ENCODE measurements around the gene KIAA0753.

KIAA0753 gene

DNA sequence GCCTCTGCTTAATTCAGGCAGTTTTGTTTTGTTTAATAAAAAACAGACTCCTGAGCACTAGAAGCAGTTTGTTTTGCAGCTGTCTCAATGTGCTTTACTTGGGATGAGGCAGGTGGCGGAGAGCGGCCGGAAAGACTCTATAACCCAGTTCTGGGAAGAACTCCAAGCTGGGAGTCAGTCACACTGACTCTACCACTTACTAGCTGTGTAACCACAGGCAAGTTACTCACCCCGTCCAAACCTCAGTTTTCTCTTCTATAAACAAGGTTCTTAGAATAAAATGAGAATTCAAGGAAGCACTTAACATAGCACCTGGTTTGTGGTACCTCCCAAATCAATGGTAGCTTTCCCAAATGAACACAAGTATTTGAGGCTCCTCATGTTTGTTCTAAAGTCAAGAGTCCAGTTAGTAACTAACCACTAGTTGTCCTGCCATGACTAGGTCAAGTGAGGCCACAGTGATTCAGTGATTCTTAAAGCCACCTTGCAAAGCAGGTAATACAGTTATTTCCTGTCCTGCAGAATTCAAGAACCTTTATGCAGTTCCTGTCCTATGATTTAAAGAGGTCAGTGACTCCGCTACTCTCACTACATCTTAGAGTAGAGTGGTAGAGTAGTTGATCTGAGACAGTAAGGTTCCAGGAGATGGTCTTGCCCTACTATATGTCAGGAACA lies 3.1 kb upstream of the KIAA0753 start:
- FAIRE-seq (no peak), DNase-seq (ENCODE audit: insufficient read length, low spot score) (no peak)
- TF ChIP-seq TAF1 (IDR thresholded peaks at IDR 0.05; ENCODE audit: low read depth, low read length) (no peak), PAX5 (IDR thresholded peaks at IDR 0.05; ENCODE audit: insufficient read depth, low read length, severe bottlenecking) (no peak), POU2F2 (IDR thresholded peaks at IDR 0.05; ENCODE audit: low read depth, low read length) (no peak), POLR2A (IDR thresholded peaks at IDR 0.05; ENCODE audit: low read depth, low read length) (peak; percentile 27; the same call in 1 of the 2 replicates), POLR2AphosphoS5 (IDR thresholded peaks at IDR 0.05; ENCODE audit: low read depth, low read length) (peak; percentile 54; the same call in 1 of the 2 replicates), SPI1 (IDR thresholded peaks at IDR 0.05; ENCODE audit: low read depth, low read length) (no peak)

DNA sequence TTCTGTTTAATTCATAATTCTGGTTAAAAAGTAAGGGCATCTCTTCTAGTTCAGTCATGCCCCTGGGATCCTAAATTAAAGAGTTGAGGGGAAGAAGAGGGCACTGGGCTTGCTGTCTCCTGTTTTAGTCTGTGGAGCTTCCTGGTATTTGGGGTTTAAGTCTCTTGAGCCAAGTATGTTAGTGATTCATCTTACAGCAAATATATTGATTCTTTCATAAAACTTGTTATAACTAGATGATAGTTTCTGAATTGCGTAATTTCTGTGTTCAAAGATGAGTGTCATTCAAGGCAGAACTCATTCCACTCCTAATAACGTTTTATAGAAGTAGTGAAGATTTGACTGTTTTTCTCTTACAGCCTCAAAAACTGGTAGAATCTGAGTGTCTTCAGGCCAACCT lies 2.1 kb upstream of the KIAA0753 start:
- no peak for DNase-seq (ENCODE audit: insufficient read length, low spot score)
- FAIRE-seq, result no peak
- TF ChIP-seq TAF1 (IDR thresholded peaks at IDR 0.05; ENCODE audit: low read depth, low read length) (no peak), POU2F2 (IDR thresholded peaks at IDR 0.05; ENCODE audit: low read depth, low read length) (no peak), PAX5 (IDR thresholded peaks at IDR 0.05; ENCODE audit: insufficient read depth, low read length, severe bottlenecking) (no peak), SPI1 (IDR thresholded peaks at IDR 0.05; ENCODE audit: low read depth, low read length) (no peak), POLR2A (IDR thresholded peaks at IDR 0.05; ENCODE audit: low read depth, low read length) (no peak), POLR2AphosphoS5 (IDR thresholded peaks at IDR 0.05; ENCODE audit: low read depth, low read length) (no peak)

DNA sequence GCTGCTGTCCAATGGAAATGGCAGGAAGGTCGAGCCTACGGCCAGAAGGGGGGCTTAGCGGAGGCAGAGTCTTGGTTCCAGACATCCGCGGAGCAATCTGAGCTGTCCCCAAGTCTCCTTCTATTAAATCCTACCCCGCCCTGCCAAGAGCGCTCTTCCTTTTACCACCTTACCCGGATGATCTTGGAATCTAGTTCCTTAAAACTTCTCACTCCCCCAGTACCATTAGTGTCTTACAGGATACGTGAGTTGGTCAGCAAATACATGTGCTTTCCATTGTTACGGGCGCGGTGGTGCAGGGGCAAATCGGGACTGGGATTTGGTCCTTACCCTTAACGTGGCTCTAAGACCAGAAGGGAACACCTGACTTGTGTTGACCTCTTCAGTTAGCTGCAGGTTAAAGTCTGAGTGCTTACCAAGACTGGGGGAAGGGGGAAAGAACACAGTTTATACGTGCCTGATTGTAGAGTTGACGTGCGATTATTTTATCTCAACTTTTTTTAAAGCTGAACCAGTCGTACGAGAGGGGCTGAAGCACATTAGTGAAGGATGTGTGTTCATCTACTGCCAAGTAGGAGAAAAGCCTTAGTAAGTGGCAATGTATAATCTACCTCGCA lies 844 bp upstream of the KIAA0753 start:
- FAIRE-seq (no peak), DNase-seq (ENCODE audit: insufficient read length, low spot score) (no peak)
- no peak for TF ChIP-seq SPI1 (IDR thresholded peaks at IDR 0.05; ENCODE audit: low read depth, low read length)

DNA sequence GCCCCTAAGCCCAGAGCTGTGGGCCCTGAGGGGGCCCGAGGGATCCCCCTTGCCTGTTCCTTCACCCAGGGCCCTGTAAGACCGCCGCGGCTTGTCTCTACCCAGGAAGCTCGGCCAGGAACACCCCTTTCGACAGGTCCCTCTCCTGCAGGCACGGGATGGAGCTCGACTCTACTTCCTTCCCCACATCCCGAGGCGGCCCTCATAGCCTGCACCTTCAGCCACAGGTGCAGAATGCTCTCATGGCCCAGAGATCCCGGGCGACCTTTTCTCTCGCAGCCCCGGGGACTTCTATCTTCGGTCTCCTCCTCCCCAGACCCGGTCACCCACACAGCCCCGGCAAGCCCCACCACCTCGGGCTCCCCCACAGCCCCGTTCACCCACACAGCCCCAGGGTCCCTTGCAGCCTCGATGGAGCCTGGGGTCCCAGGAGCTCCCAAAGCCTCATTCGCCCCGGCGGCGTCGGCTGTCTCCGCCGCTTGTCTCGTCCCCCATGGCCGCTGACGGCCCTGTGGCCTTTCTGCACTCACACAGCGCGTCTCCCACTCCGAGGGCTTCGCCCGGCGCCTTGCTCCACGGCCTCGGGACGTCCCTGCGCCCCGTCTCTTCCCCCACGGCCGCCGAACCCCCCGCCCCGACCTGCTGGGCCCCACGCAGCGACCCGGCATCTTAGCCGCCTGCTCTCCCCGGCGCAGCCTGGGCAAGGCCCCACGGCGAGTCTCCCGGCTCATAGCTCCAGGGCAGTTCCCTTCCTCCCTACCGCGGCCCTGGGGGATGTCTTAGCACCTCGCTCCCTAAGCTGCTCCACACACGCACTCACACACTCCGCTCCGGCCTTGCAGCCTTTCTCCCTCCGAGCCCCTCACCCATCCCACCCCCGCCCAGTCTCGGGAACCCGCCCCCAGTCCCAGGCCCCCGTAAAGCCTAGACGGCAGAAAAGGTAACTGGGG lies 650 bp downstream of the KIAA0753 start:
- no peak for DNase-seq (ENCODE audit: insufficient read length, low spot score)
- TF ChIP-seq POLR2AphosphoS5 (IDR thresholded peaks at IDR 0.05; ENCODE audit: low read depth, low read length) (no peak), TAF1 (IDR thresholded peaks at IDR 0.05; ENCODE audit: low read depth, low read length) (no peak), POLR2A (IDR thresholded peaks at IDR 0.05; ENCODE audit: low read depth, low read length) (no peak), PAX5 (IDR thresholded peaks at IDR 0.05; ENCODE audit: insufficient read depth, low read length, severe bottlenecking) (no peak), SPI1 (IDR thresholded peaks at IDR 0.05; ENCODE audit: low read depth, low read length) (no peak), POU2F2 (IDR thresholded peaks at IDR 0.05; ENCODE audit: low read depth, low read length) (no peak)
- peak; percentile 59 for FAIRE-seq

DNA sequence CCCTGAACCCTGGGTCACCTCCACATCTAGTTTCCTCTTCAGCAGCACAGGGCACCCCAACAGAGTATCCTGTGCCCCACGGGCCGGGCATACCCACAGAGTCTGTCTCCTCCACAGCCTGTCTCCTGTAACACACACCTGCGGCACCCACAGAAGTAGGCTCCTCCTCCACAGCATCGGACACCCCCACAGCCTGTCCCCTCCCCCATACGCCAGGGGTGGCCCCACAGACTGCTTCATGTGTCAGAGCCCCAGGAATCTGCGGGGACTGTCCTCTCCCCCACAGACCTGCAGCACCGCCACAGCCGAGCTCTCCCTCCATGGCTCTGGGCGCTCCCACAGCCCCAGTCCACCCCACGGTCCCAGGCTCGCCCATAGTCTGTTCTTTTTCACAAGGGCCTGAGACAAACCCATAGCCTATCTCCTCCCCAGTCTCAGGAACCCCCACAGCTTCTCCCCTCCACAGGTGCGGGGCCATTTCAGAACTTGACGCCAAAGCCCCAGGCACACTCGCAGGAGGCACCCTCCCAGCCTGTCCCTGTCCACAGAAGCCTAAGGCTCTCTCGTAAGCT lies 1.4 kb downstream of the KIAA0753 start:
- FAIRE-seq (no peak), DNase-seq (ENCODE audit: insufficient read length, low spot score) (no peak)
- no peak for TF ChIP-seq POLR2AphosphoS5 (IDR thresholded peaks at IDR 0.05; ENCODE audit: low read depth, low read length)
- no peak for TF ChIP-seq TAF1 (IDR thresholded peaks at IDR 0.05; ENCODE audit: low read depth, low read length)
- TF ChIP-seq POLR2A (IDR thresholded peaks at IDR 0.05; ENCODE audit: low read depth, low read length), result no peak
- TF ChIP-seq PAX5 (IDR thresholded peaks at IDR 0.05; ENCODE audit: insufficient read depth, low read length, severe bottlenecking), result no peak
- no peak for TF ChIP-seq POU2F2 (IDR thresholded peaks at IDR 0.05; ENCODE audit: low read depth, low read length)
- no peak for TF ChIP-seq SPI1 (IDR thresholded peaks at IDR 0.05; ENCODE audit: low read depth, low read length)

DNA sequence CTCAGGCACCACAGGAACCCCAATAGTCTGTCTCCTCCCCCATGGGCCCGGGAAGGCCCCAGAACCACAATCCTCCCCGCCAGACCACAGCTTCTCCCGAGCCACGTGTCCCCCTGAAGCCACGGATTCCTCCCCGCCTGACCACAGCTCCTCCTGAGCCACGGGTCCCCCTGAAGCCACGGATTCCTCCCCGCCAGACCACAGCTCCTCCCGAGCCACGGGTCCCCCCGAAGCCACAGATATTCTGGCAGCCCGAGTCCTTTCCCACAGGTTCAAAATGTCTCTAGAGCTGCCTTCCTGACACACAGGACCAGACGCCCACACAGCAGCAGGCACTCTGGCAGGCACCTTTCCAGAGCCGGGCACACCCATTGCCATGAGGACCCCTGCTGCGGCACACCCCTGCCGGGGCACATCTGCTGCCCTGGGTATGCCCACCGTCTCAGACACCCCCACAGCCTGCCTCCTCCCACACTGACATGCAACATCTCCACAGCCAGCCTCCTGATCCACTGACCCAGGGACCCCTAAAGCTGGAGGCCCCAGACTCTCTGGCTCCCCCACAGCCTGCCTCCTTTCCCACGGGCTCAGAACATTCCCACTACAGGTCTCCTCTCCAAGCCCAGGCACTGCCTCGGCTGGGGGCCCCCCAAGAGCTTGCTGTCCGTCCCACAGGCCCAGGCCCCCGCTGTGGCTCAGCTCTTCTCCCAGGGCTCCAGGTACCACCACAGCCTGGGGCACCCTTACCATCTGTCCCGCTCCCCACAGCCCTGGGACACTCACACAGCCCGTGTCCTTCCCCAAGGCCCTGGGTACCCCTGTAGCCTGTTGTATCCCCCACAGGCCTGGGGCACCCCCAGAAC lies 2.2 kb downstream of the KIAA0753 start:
- FAIRE-seq (no peak), DNase-seq (ENCODE audit: insufficient read length, low spot score) (no peak)
- TF ChIP-seq POLR2AphosphoS5 (IDR thresholded peaks at IDR 0.05; ENCODE audit: low read depth, low read length) (no peak), POLR2A (IDR thresholded peaks at IDR 0.05; ENCODE audit: low read depth, low read length) (no peak)

DNA sequence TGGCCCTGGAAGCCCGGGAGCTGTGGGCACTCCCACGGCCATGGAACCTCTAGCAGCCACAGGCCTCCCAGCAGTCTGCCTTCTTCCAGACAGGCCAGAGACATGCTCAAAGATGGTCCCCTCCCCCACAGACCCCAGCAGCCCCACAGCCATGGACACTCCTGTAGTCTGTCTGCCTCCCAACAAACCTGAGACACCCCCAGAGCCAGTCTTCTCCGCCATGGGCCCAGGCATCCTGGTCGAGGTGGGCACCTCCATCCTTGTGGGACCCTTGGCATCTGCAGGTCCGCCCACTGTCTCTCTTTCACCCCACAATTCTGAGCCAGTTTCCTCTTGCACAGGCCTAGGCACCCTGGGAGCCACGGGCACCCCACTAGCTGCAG lies 3.1 kb downstream of the KIAA0753 start:
- DNase-seq (ENCODE audit: insufficient read length, low spot score) (no peak), FAIRE-seq (no peak)
- TF ChIP-seq PAX5 (IDR thresholded peaks at IDR 0.05; ENCODE audit: insufficient read depth, low read length, severe bottlenecking), result no peak
- no peak for TF ChIP-seq SPI1 (IDR thresholded peaks at IDR 0.05; ENCODE audit: low read depth, low read length)
- no peak for TF ChIP-seq POLR2A (IDR thresholded peaks at IDR 0.05; ENCODE audit: low read depth, low read length)
- TF ChIP-seq POU2F2 (IDR thresholded peaks at IDR 0.05; ENCODE audit: low read depth, low read length), result no peak
- no peak for TF ChIP-seq POLR2AphosphoS5 (IDR thresholded peaks at IDR 0.05; ENCODE audit: low read depth, low read length)
- TF ChIP-seq TAF1 (IDR thresholded peaks at IDR 0.05; ENCODE audit: low read depth, low read length), result no peak

DNA sequence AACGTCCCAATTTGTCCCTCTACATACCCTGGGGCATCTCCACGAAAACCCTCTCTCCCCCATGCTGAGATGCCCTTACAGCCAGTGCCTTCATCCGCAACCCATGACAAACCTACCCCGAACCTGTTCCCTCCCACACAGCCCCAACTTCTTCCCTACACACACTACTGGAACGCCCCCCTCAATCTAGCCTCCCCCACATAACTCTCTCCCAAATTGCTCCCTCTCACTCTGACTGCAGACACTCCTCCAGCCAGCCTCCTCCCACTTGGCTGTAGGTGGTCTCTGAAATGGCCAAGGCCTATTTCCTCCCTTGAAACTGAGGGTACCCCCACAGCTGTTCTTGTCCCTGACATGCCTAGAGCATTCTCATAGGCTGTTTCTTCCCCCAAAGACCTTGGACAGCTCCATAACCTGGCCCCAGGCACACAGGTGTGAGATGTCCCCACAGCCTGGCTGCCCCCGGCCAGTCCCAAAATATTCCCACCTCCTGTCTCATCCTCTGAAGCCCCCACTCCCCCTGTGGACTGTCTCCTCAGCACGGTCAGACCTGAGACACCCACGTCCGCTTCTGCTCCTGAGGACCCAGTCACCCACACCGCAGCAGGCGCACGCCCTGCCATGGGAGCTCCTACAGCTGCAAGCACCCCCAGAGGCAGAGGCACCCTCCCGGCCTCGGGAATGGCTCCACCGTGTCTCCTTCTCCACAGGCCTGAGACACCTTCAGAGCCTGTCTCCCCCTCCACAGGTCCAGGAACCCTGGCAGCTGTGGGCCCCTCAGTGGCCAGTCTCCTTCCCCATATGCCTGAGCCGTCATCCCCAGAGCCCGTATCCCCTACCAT lies 3.7 kb downstream of the KIAA0753 start:
- TF ChIP-seq PAX5 (IDR thresholded peaks at IDR 0.05; ENCODE audit: insufficient read depth, low read length, severe bottlenecking) (no peak), TAF1 (IDR thresholded peaks at IDR 0.05; ENCODE audit: low read depth, low read length) (no peak), POLR2A (IDR thresholded peaks at IDR 0.05; ENCODE audit: low read depth, low read length) (no peak), POLR2AphosphoS5 (IDR thresholded peaks at IDR 0.05; ENCODE audit: low read depth, low read length) (no peak), POU2F2 (IDR thresholded peaks at IDR 0.05; ENCODE audit: low read depth, low read length) (no peak), SPI1 (IDR thresholded peaks at IDR 0.05; ENCODE audit: low read depth, low read length) (no peak)
- no peak for DNase-seq (ENCODE audit: insufficient read length, low spot score)
- no peak for FAIRE-seq

Data from GM12891 (cell line).